SK-N-SH treated with all-trans-retinoic acid at 6 μM for 48 hours (cell line): ENCODE results near the gene SLC34A1.

ENCODE experiments used
- BACH2 ChIP-seq: fragments of 250-450 bp; sonication (Bioruptor Pico); IDR thresholded peaks from 2 replicates; pipeline ENCODE4 v1.9.0; 2021; ENCODE audit warnings: mild to moderate bottlenecking, borderline replicate concordance
- TF ChIP-seq, protein P1 (sequence below): fragments of 250-450 bp; sonication (Bioruptor Pico); IDR thresholded peaks from 2 replicates; pipeline ENCODE4 v1.8.0; 2021; ENCODE audit warnings: low read depth, mild to moderate bottlenecking, moderate library complexity, borderline replicate concordance

- TF ChIP-seq, protein P1, sequence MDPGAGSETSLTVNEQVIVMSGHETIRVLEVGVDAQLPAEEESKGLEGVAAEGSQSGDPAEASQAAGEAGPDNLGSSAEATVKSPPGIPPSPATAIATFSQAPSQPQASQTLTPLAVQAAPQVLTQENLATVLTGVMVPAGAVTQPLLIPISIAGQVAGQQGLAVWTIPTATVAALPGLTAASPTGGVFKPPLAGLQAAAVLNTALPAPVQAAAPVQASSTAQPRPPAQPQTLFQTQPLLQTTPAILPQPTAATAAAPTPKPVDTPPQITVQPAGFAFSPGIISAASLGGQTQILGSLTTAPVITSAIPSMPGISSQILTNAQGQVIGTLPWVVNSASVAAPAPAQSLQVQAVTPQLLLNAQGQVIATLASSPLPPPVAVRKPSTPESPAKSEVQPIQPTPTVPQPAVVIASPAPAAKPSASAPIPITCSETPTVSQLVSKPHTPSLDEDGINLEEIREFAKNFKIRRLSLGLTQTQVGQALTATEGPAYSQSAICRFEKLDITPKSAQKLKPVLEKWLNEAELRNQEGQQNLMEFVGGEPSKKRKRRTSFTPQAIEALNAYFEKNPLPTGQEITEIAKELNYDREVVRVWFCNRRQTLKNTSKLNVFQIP (CRISPR knock-in tag) = no peak
- TF ChIP-seq BACH2 (CRISPR knock-in tag) = no peak
Observed at GRCh38 chr5:177425196-177425800, 41.1 kb downstream of the SLC34A1 start.
